Measurements from ENCODE around the gene KCNN3.

Gene KCNN3

DNA sequence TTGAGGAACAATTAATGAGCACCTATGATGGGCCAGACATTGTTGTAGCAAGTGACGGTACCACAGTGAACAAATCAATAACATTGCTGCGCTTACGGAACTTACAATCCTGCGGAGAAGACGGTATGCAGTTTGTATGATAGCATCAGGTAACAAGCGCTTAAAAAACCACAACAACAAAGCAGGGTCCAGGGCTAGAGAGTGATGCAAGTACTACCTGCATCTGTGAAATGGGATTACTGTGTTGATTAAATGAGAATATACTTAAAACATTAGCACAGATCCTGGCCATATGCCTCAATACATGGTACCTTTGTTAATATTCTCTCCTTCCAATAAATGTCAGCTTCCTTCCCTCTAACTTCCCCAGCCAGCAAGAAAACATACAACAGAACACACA is 151.5 kb downstream of the KCNN3 start:
- DNase-seq (ENCODE audit: low read depth in 2 of 2): no peak
- TF ChIP-seq, protein P1, sequence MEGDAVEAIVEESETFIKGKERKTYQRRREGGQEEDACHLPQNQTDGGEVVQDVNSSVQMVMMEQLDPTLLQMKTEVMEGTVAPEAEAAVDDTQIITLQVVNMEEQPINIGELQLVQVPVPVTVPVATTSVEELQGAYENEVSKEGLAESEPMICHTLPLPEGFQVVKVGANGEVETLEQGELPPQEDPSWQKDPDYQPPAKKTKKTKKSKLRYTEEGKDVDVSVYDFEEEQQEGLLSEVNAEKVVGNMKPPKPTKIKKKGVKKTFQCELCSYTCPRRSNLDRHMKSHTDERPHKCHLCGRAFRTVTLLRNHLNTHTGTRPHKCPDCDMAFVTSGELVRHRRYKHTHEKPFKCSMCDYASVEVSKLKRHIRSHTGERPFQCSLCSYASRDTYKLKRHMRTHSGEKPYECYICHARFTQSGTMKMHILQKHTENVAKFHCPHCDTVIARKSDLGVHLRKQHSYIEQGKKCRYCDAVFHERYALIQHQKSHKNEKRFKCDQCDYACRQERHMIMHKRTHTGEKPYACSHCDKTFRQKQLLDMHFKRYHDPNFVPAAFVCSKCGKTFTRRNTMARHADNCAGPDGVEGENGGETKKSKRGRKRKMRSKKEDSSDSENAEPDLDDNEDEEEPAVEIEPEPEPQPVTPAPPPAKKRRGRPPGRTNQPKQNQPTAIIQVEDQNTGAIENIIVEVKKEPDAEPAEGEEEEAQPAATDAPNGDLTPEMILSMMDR (IDR thresholded peaks at IDR 0.05; ENCODE audit: low read depth, low read length): no peak
- no peak overlapping the region for H3K4me3 ChIP-seq (replicated peaks in 1 of 2; ENCODE audit: low read depth in 2 of 2, low read length in 2 of 2)

DNA sequence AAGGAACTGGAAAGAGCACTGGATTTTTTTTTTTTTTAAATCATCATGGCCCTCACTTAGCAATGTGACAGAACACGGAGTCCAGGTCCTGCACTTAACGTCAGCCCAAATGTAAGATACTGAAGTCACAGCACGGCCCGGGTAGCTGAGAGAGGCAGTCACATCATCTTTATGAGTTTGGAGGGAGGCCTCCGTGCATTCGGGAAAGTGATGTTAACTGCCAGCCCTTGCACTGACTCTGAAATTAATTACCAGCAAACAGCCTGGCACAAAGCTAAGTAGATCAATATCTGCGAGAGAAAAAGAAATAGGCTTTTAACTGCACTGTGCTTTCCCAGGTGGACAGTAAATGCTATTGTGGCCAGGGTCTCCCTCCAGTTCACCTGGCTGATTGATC is 152.6 kb downstream of the KCNN3 start:
- H3K4me3 ChIP-seq (replicated peaks in 1 of 2; ENCODE audit: low read depth in 2 of 2, low read length in 2 of 2): no peak overlapping the region
- TF ChIP-seq, protein P1 (IDR thresholded peaks at IDR 0.05; ENCODE audit: low read depth, low read length): no peak
- no peak for DNase-seq (ENCODE audit: low read depth in 2 of 2)

DNA sequence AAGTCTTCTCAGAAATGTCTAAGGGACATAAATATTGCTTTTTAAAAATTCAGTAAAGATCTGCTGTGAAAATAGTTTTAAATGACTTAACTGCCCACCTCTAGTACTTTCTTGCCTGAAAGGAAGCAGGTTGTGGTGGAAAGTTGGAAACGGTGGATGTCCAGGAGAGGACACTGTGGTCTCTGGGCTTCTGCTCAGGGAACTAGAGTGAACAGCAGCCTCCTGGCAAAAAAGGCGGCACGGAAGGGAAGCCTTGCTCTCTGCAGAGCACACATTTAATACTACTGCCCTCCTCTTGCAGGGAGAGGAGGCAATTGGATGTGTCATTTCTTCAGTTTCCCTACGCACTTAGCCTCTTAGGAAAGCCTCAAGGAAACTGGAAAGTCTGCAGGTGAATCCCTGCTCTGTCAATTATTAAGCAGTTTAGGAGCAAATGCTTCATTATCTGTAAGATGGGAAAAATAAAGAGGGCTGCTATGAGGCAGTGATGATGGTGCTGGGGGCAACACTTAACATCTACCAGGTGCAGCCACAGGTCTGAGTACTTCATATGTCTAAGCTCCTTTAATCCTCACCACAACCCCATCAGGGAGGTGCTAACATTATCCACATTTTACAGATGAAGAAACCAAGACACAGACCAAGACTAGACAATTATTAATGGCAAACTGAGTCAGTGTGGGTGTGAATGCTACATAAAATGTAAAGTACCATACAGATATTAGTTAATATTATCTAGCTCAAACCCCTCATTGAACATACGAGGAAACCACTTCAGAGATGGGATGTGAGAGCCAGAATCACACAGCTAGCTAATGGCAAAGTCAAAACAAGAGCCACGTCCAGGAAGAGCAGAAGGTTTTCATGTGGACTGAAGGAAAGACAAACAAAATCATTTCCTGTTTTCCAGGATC is 153.2 kb downstream of the KCNN3 start:
- TF ChIP-seq, protein P1 (IDR thresholded peaks at IDR 0.05; ENCODE audit: low read depth, low read length): no peak

DNA sequence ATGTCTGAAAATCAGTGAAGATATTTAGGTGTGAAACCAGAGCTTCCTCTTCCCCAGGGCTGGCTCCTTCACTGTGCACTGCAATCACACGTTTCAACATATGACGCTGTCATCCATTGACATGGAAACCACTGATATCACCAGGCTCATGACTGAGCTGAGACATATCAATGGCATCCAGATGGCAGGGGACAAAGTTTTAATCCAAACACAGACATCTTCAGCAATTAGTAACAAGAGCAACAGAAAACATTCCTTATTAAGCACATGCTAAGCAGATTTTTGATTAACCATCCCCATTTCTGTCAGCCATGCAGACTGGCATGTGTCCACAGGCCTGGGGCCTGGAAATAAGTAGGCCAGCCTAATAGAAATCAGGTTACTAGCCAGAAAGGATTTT is 154.1 kb downstream of the KCNN3 start:
- peak in 1 of 2 donors; percentile 39 for DNase-seq (ENCODE audit: low read depth in 2 of 2)

More for the DNA sequence above, 153.2 kb downstream of the KCNN3 start:
- DNase-seq (ENCODE audit: low read depth in 2 of 2): no peak
- no peak overlapping the region for H3K4me3 ChIP-seq (replicated peaks in 1 of 2; ENCODE audit: low read depth in 2 of 2, low read length in 2 of 2)

DNA sequence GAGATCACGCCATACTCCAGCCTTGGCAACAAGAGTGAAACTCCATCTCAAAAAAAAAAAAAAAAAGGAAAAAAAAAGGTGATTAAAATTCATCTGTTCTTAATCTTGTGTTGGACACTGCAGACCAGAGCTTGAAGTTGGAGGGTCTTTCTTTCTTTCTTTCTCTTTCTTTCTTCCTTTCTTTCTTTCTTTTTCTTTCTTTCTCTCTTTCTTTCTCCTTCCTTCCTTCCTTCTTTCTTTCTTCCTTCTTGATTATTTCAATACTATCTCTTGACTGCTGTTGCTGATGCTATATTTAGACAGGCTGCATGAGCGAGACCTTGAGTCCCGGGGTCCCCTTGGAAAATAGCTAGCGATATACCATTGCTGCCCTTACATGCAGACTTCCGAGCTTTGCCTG is 154.7 kb downstream of the KCNN3 start:
- H3K4me3 ChIP-seq (replicated peaks in 1 of 2; ENCODE audit: low read depth in 2 of 2, low read length in 2 of 2): no peak overlapping the region
- TF ChIP-seq, protein P1 (IDR thresholded peaks at IDR 0.05; ENCODE audit: low read depth, low read length): no peak
- DNase-seq (ENCODE audit: low read depth in 2 of 2): no peak

More for the DNA sequence above, 154.1 kb downstream of the KCNN3 start:
- TF ChIP-seq, protein P1 (IDR thresholded peaks at IDR 0.05; ENCODE audit: low read depth, low read length): no peak
- no peak overlapping the region for H3K4me3 ChIP-seq (replicated peaks in 1 of 2; ENCODE audit: low read depth in 2 of 2, low read length in 2 of 2)

DNA sequence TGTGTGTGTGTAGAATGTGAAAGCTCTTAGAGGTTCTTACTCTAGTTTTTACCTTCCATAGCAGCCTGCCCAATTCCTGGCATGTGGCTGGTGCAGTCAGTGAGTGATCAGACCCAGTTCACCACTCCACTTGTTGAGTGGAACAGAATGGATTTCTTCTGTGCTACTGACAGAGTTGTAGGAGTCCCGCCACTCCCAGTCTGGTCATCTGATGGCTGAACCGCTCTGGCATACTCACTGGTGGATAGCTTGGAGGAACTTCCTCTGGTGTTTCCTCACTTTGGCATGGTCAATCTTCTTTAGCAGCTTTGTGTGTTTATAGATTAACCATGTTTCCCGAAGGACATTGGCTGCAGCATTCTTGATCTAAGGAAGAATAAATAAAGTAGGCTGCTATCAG is 155.4 kb downstream of the KCNN3 start:
- no peak overlapping the region for H3K4me3 ChIP-seq (replicated peaks in 1 of 2; ENCODE audit: low read depth in 2 of 2, low read length in 2 of 2)
- TF ChIP-seq, protein P1 (IDR thresholded peaks at IDR 0.05; ENCODE audit: low read depth, low read length): no peak
- peak; percentile 29 to 44 for DNase-seq (ENCODE audit: low read depth in 2 of 2)
